ENCODE measurements around the gene ZYX. TPM values are rescaled to one million over a fixed set of nuclear protein-coding genes. Genes with fewer than 3 reads are reported as not detected.

Gene ZYX
- total RNA-seq, 1 experiment from 2014 or later: 179 TPM

- TF ChIP-seq USF1 (CRISPR knock-in tag; IDR thresholded peaks at IDR 0.05) (no peak), OVOL2 (CRISPR knock-in tag; IDR thresholded peaks at IDR 0.05; ENCODE audit: borderline replicate concordance) (no peak), FOXP1 (CRISPR knock-in tag; IDR thresholded peaks at IDR 0.05; ENCODE audit: borderline replicate concordance) (no peak), EMX1 (CRISPR knock-in tag; IDR thresholded peaks at IDR 0.05) (no peak), ZNF317 (CRISPR knock-in tag; IDR thresholded peaks at IDR 0.05; ENCODE audit: borderline replicate concordance, low read depth) (no peak), FOXJ3 (CRISPR knock-in tag; IDR thresholded peaks at IDR 0.05; ENCODE audit: borderline replicate concordance) (no peak), ZBTB21 (CRISPR knock-in tag; IDR thresholded peaks at IDR 0.05; ENCODE audit: borderline replicate concordance) (no peak), CBFB (CRISPR knock-in tag; IDR thresholded peaks at IDR 0.05; ENCODE audit: low read depth) (no peak), AR (CRISPR knock-in tag; IDR thresholded peaks at IDR 0.05) (no peak), PREB (CRISPR knock-in tag; IDR thresholded peaks at IDR 0.05; ENCODE audit: borderline replicate concordance) (no peak), ZMAT4 (CRISPR knock-in tag; IDR thresholded peaks at IDR 0.05) (no peak), MLX (CRISPR knock-in tag; IDR thresholded peaks at IDR 0.05) (no peak), ATF2 (CRISPR knock-in tag; IDR thresholded peaks at IDR 0.05; ENCODE audit: borderline replicate concordance, low read depth) (no peak), E2F4 (CRISPR knock-in tag; IDR thresholded peaks at IDR 0.05; ENCODE audit: borderline replicate concordance, low read depth) (no peak)
Observed at GRCh38 chr7:143394068-143394467, 12.9 kb downstream of the ZYX start (continued).

- H3K9me3 Mint-ChIP-seq: no peaks in the 10 kb centered on the region
- ATAC-seq (no peak), DNase-seq (ENCODE audit: low spot score) (no peak)
- peaks cover 89% of the 10 kb centered on the region for H3K36me3 Mint-ChIP-seq
- TF ChIP-seq ATF1 (CRISPR knock-in tag; IDR thresholded peaks at IDR 0.05): 0 out of 2 replicates have a peak, but pooled peaks have one; percentile 27
- TF ChIP-seq RORB (CRISPR knock-in tag; IDR thresholded peaks at IDR 0.05): no peak
- no peak for TF ChIP-seq HMGA2 (CRISPR knock-in tag; IDR thresholded peaks at IDR 0.05)
- no peak for TF ChIP-seq GRHL2 (CRISPR knock-in tag; IDR thresholded peaks at IDR 0.05; ENCODE audit: insufficient replicate concordance, severe bottlenecking)
- H3K4me3 Mint-ChIP-seq: no peak overlapping the region
- POLR2A ChIA-PET: no interaction called here
- peaks cover 5% of the 10 kb centered on the region for H3K4me1 Mint-ChIP-seq
- no peaks in the 10 kb centered on the region for H3K27me3 Mint-ChIP-seq (ENCODE audit: low read depth)
- CTCF ChIA-PET: interaction anchor here (2.4 kb wide), 1 partner anchor 14 kb away, joined by 9 read pairs; the partner anchor contains the start of gene EPHA1
- H3K27ac Mint-ChIP-seq: no peak overlapping the region
Observed at GRCh38 chr7:143394777-143395176, 13.6 kb downstream of the ZYX start.

All from WTC11 (cell line).